Measurements from ENCODE around the gene METTL26. TPM values are rescaled to one million over a fixed set of nuclear protein-coding genes. Genes with fewer than 3 reads are reported as not detected.

Gene METTL26
- total RNA-seq, 4 donors from 2014 or later, result 147 to 204 (median 176) TPM

DNA sequence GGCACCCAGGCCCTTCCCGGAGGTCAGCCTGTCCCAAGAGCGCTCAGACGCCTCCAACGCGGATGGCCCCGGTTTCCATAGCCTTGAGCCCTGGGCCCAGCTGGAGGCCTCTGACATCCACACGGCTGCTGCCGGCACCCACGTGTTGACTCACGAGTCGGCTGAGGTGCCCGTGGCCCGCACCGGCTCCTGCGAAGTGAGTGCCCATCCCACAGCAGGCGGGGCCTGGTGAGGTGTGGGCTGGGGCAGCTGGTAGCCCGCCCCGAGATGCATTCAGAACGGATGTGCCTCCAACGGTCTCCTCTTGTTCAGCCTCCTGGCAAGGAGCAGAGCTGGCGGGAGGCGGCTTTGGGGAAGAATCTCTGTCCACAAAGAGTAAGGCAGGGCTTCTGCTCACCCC is 15.7 kb upstream of the METTL26 start:
- H3K27ac ChIP-seq, result no peak overlapping the region
- no peak for DNase-seq (ENCODE audit: low spot score in 2 of 2)
- peaks cover 0 to 30% (median 15%) of the 10 kb centered on the region in 4 donors for H3K4me1 ChIP-seq
- no peaks in the 10 kb centered on the region for H3K9me3 ChIP-seq
- H3K4me3 ChIP-seq, result no peak overlapping the region
- no peaks in the 10 kb centered on the region for H3K27me3 ChIP-seq
- peaks cover 0 to 53% (median 0%) of the 10 kb centered on the region in 3 donors for H3K36me3 ChIP-seq
- TF ChIP-seq POLR2A (IDR thresholded peaks at IDR 0.05) (no peak), EP300 (IDR thresholded peaks at IDR 0.05) (no peak)
- TF ChIP-seq, protein P1, sequence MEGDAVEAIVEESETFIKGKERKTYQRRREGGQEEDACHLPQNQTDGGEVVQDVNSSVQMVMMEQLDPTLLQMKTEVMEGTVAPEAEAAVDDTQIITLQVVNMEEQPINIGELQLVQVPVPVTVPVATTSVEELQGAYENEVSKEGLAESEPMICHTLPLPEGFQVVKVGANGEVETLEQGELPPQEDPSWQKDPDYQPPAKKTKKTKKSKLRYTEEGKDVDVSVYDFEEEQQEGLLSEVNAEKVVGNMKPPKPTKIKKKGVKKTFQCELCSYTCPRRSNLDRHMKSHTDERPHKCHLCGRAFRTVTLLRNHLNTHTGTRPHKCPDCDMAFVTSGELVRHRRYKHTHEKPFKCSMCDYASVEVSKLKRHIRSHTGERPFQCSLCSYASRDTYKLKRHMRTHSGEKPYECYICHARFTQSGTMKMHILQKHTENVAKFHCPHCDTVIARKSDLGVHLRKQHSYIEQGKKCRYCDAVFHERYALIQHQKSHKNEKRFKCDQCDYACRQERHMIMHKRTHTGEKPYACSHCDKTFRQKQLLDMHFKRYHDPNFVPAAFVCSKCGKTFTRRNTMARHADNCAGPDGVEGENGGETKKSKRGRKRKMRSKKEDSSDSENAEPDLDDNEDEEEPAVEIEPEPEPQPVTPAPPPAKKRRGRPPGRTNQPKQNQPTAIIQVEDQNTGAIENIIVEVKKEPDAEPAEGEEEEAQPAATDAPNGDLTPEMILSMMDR (IDR thresholded peaks at IDR 0.05), result no peak
- 82 to 88% methylated on average over 13 to 20 of the region's 22 CpGs for WGBS, 2 donors

DNA sequence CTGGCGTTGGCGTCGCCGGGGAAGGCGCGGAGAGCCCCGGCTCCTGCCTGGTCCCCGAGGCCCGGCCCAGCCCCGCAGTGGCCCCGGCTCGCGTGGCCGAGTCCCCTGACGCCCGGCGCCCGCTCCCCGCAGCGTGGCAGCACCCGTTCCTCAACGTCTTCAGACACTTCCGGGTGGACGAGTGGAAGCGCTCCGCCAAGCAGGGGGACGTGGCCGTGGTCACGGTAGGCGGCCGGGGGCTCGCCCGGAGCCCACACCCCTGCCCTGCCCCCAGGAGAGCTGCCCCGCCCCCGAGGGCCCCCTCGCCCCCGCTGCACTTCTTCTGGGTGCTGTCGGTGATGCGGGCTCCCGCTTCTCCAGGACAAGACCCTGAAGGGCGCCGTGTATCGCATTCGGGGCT is 13.5 kb upstream of the METTL26 start:
- H3K27ac ChIP-seq, result peak overlapping the region in 3 of 4 donors; percentile 90 to 91 (median 90)
- H3K4me3 ChIP-seq, result peak overlapping the region; percentile 42 to 93 (median 66)
- no peak for TF ChIP-seq EP300 (IDR thresholded peaks at IDR 0.05)
- TF ChIP-seq, protein P1 (IDR thresholded peaks at IDR 0.05), result no peak
- no peak for TF ChIP-seq POLR2A (IDR thresholded peaks at IDR 0.05)
- H3K27me3 ChIP-seq, result no peaks in the 10 kb centered on the region
- H3K9me3 ChIP-seq, result no peaks in the 10 kb centered on the region
- WGBS, 2 donors, result 0 to 8% methylated on average over 2 to 19 of the region's 44 CpGs
- peaks cover 0 to 46% (median 21%) of the 10 kb centered on the region in 4 donors for H3K4me1 ChIP-seq
- no peak for DNase-seq (ENCODE audit: low spot score in 2 of 2)
- peaks cover 0 to 36% (median 0%) of the 10 kb centered on the region in 3 donors for H3K36me3 ChIP-seq

DNA sequence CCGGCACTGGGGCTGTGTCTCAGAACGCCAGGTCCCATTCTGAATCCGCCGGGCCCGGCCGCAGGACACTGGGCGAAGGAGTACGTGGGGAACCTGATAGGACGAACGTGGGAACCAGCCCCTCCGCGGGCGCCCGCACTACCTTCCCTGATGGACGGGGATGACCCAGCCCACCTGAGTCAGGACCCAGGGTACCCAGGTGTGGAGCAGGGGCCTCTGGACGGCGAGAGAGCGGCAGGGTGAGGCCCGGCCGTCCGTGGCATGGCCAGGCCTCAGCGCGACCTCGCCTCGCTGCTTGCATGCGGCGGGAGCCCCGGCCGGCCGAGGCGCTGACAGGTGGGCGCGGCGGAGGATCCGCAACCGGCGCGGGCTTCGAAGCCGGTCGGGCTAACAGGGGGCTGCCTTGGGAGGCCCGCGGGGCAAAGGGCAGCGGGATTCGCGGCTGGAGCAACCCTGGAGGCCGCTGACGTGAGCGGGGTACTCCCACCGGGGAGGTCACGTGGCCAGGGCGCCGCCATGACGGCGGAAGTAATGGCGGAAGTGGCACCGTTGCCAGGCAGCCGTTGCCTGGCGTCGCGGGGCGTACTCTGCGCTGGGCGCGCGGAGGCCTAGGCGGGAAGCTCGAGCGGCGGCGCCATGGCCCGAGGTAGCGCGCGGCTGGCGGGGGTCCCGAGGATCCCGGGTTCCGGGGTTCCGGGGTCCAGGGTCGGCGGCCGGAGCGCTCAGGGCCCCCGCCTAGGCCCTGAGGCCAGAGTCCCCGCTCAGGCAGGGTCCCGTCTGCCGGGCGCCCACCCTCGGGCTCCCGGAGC is 12.9 kb upstream of the METTL26 start, which contains the start of gene WDR90:
Gene WDR90 (plus strand): TSS at position 585 of the 809 bp plus-strand sequence. CDS start 52 bp downstream, at position 637.
- peaks cover 0 to 51% (median 21%) of the 10 kb centered on the region in 4 donors for H3K4me1 ChIP-seq
- WGBS, 2 donors, result 1 to 2% methylated on average over 42 to 57 of the region's 91 CpGs
- TF ChIP-seq POLR2A (IDR thresholded peaks at IDR 0.05) (peak in 1 of 2 donors; percentile 70), EP300 (IDR thresholded peaks at IDR 0.05) (peak in 1 of 2 donors; percentile 86)
- TF ChIP-seq, protein P1 (IDR thresholded peaks at IDR 0.05), result peak in 1 of 5 experiments; percentile 39
- peak within 1 kb of the TSS; percentile 70 to 91 (median 90) for H3K27ac ChIP-seq
- peak within 1 kb of the TSS; percentile 42 to 93 (median 66) for H3K4me3 ChIP-seq
- no peaks in the 10 kb centered on the region for H3K27me3 ChIP-seq
- peak; percentile 85 to 86 for DNase-seq (ENCODE audit: low spot score in 2 of 2)
- H3K9me3 ChIP-seq, result no peaks in the 10 kb centered on the region
- H3K36me3 ChIP-seq, result peaks cover 0 to 31% (median 0%) of the 10 kb centered on the region in 3 donors

DNA sequence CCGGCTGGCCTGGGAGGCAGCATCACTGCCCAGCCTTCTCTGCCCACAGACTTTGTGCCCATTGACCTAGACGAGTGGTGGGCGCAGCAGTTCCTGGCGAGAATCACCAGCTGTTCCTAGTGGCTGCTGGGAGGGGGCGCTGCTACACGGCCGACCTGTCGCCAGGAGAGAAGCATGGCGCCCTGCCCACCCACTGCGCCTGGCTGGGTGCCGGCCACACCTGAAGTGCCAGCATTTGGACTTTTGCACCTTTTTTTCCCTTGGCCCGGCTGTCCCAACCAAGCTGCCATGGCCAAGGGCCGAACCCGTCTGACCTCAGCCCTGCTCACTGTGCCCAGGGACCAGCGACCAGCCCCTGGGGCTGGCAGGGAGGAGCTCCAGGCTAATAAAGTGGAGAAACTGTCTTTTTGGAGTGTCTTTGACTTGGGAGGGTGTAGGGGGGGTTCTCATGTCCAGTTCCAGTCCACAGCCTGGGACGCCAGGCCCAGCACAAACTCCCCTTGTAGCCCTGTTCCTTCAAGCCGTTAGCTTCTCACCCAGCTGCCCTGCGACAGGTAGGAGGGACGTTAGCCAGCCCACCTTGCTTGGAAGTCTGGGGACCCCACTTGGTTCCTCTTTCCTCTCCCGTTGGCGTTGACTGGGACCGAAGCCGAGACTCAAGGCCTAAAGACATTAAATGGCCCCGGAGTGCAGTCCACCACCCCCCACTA is 12.1 kb upstream of the METTL26 start:
- peak overlapping the region; percentile 70 to 91 (median 90) for H3K27ac ChIP-seq

More for the DNA sequence above, 12.1 kb upstream of the METTL26 start:
- 31 to 32% methylated on average over 18 to 20 of the region's 24 CpGs for WGBS, 2 donors
- no peaks in the 10 kb centered on the region for H3K9me3 ChIP-seq
- H3K4me3 ChIP-seq, result peak overlapping the region; percentile 42 to 93 (median 66)
- no peaks in the 10 kb centered on the region for H3K27me3 ChIP-seq
- peaks cover 0 to 23% (median 0%) of the 10 kb centered on the region in 3 donors for H3K36me3 ChIP-seq
- no peak for TF ChIP-seq POLR2A (IDR thresholded peaks at IDR 0.05)
- no peak for TF ChIP-seq EP300 (IDR thresholded peaks at IDR 0.05)
- TF ChIP-seq, protein P1 (IDR thresholded peaks at IDR 0.05), result peak in 4 of 5 experiments; percentile 26 to 34 (median 30)
- no peak for DNase-seq (ENCODE audit: low spot score in 2 of 2)
- peaks cover 0 to 56% (median 22%) of the 10 kb centered on the region in 4 donors for H3K4me1 ChIP-seq
